GM21515 (cell line): Measurements from ENCODE around the gene COQ9.

Experiments
- ATAC-seq: cut with Tn5 transposase; IDR thresholded peaks from one replicate; pipeline ENCODE4 v1.9.1; 2021; ENCODE audit not compliant: unreplicated experiment

COQ9 gene

DNA sequence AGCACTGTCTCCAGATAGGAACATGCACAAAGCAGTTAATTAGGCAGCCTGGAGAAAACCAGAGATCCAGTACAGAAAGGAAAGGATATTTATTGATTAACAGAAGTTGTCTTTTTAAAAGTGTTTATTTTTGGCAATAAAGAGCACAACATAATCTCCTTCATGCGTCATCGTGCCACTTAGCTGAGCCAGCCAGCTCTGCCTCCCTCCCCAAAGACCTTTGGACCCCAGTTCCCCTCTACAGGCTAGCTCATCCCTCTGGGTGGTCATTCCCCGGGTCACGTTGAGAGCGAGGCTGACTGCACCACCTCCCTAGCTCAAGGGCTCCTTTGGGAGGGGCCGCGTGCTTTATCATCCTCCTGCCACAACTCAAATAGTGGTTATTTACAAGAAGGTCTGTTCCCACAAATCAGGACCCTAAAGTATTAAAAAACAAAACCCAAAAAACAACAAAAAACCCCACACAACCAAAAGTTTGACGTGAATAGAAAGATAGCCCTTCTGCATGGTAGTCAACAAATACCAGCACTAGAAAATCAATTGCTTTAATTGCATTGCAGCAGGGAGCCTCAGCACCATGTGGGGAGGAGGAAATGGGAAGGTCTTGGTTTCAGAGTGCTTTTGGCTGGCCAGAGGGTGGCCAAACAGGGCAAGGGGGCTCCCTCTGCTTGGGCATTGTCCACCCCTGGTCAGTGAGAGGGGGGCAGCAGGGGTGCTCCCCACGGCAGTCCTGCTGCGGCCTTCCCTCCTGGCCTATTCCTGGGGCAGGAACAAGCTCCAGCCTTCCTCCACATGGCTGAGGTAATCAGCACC lies 24.8 kb downstream of the COQ9 start:
- ATAC-seq = no peak

- ATAC-seq = no peak
Observed at GRCh38 chr16:57472665-57473060, 25.4 kb downstream of the COQ9 start.

DNA sequence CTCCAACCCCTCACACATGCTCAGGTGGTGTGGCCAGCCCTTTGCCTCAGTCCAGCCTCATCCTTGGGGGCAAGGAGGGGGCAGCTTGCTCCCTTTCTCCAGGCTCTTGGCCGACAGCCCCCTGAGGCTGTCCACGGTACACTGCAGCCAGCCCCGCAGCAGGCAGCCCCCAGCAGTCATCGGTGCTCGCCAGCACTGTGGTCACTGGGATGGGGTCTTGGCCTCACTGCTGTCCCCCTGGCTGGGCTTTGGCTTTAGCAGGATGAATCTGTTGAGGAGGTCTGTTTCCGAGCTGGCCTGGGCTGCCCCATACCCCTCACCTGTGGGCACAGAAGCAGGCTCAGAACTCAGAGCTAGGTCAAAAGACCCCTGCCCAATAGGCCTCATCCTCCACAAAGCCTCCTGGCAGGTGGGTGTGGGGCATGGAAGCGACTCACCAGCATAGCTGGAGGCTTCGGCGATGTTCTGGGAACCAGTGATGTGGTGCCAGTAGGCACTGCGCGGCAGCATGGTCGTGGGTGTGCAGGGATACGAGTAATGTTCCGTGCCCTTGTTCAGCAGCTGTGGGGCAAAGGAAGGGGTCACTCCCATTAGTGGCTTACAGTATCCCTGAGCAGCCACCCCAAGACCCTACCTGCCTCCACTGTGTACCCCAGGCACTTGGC lies 26.0 kb downstream of the COQ9 start:
- no peak for ATAC-seq

- ATAC-seq = no peak
Observed at GRCh38 chr16:57473906-57474305, 26.6 kb downstream of the COQ9 start.

GRCh38 chr16:57474671-57475661 lies 27.7 kb downstream of the COQ9 start:
- ATAC-seq = no peak

DNA sequence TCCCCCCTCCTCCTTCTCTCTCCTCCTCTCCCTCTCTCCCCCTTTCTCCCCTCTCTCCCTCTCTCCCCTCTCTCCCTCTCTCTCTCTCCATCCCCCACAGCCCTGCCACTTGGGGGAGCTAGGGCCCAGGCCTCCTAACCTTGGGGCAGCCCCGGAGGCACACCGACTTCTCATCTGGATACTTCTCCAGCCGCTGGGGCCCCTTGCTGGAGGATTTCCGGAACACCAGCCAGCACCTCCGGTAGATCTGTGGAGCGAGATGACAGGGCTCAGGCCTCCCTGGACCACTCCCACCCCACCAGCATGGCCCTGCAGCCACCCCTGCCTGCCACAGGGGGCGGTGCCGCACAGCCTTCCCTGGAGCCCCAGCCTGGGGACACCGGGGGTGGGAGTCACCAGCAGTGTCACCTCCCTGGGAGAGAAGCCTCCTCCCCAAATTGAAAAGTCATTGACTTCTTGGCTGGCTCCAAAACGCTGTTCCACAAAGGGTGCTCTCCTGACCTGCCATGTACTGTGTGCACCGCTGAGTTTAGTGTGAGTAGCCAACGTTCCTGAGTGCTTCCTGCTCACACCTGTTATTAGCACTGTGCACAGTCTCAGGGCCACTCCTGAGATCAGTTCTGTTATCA lies 28.5 kb downstream of the COQ9 start:
- ATAC-seq = peak; percentile 86

DNA sequence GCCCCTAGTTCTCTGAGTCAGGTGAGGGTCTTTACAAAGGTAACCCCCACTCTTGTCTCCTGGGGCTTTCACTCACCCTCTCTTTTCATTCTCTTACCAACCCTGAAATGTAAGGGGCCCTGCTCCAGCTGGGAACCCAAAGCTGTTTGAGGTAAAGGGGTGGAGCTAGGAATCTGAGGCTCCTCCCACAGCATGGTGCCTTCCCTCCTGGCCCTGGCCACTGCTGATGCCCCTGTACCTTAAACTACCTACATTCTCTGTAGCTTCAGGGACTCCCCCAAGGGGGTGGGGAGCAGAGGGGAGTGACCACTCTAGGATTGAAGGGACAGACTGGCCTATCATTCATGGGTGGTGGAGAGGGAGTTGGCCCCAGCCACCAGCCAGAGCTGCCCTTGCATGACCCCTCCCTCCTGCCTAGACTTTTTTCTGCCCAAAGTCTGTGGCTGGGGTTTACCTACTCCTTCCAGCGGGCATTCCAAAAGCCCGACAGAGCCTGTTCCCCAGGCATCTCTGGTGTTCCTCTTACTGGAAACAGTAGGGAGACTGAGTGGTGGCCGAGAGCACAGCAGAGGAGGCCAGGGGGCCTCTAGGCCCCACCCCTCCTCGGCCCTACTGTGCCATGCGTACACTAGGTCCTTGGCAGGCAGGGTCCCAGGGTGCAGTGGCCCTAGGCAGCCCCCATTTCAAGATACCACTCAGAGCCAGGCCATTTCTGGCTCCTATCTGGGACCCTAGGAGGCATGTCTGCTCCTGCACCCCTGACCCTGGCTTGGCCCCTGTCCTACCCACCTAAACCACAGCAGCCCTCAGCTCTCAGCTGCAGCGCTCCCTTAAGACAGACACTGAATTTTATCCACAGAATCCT lies 29.5 kb downstream of the COQ9 start:
- ATAC-seq = no peak

DNA sequence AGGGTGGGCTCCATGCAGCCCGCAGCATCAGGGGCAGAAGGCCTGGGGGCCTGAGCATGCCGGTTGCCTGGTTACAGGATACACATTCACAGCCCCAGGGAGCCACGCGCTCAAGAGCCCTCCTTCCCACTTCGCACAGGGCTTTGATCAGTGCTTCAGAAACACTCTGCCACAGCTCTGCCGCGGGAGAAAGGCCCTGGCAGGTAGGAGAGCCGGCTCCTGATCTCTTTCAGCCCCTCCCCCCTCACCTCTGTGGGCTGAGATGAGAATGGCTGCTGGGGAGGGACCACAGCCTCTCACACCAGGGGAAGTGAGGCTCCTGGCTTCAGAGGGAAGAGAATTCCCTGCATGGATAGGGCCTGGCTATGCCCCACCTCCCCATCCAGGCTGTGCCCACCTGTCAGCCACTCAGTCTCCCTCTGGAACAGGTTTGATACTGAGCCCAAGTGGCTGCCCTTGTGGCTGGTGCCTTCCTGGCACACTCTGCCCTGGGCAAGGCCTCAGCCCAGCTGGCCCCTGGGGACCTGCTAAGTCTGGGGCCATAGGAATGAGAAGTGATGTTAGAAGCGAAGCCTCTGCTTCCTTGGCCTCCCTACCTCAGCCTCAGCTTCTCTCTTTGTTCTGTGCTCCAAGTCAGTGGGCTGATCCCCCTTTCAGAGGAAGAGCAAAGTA lies 30.4 kb downstream of the COQ9 start:
- ATAC-seq = no peak

GRCh38 chr16:57478396-57479204 lies 31.3 kb downstream of the COQ9 start:
- no peak for ATAC-seq

GRCh38 chr16:57479205-57479975 lies 32.1 kb downstream of the COQ9 start:
- ATAC-seq = no peak

DNA sequence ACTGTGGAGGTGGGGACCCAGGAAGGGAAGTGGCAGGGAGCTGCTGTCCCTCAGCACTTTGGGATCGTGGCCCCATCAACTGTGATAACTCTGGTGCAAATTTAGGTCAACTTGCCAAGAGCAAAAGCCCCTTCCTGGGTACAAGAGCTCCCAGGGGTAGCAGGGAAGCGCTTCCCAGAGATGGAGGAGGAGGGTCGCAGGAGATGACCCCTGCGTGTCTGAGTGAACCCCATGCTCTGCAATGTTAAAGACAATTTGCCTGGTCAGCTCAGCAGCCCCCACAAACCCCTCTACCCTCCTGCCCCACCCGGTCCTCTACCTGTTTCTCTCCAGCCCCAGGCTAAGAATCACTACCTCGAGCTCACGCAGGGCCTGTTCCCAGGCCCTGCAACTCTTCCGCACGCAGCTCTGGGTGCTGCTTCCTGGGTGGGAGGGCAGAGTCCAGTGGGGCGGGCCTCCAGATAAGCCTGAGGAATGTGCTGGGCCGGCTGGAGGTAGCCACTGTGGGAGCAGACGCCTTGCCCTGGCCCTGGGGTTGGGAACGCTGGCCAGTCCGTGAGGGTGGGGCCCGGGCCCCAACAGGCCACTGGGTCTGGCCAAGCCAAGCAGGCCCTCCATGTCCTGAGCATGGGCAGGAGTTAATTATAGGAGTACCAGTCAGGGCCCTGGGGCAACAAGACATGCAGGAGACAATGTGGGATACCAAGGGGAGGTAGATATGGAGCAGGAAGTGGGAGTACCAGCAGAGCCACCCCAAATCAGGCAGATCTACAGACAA lies 32.9 kb downstream of the COQ9 start:
- no peak for ATAC-seq

DNA sequence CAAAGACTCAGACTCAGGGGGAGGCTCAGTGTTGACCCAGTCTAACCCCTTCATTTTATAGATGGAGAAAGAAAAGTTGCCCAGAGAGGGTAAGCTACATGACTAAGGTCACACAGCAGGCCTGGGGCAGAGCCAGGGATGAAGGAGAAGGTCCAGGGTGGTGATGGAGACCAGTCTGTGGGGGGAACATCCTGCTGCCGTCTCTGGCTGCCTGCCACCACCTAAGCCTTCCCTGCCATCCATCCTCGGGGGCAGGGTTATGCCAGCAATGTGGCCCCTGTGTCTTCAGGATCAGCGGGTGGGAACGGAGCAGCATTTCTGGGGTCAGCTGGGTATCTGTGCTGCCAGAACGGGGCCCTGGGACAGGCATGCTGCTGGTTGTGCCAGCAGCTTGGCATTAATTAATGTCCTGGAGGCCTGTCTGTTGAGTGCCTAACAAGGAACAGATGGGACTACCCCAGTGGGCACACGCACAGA lies 33.5 kb downstream of the COQ9 start:
- no peak for ATAC-seq

DNA sequence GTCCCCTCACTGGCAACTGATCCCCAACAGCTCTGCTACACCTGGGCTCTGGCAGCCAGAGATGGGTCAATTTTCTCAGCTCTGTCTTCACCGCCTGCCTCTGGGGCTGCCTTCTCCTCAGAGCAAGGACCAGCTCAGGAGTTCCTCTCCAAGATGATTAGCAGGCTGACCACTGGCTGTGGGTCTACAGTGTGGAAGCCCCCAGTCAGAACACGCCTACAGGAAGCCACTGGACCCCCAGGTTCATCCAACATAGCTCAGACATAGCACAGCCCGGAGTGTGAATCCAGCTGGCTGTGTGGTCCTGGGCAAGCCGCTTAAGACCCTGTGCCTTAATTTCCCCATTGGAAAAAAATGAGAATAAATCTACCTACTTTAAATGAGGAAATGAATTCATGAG lies 34.1 kb downstream of the COQ9 start:
- no peak for ATAC-seq

DNA sequence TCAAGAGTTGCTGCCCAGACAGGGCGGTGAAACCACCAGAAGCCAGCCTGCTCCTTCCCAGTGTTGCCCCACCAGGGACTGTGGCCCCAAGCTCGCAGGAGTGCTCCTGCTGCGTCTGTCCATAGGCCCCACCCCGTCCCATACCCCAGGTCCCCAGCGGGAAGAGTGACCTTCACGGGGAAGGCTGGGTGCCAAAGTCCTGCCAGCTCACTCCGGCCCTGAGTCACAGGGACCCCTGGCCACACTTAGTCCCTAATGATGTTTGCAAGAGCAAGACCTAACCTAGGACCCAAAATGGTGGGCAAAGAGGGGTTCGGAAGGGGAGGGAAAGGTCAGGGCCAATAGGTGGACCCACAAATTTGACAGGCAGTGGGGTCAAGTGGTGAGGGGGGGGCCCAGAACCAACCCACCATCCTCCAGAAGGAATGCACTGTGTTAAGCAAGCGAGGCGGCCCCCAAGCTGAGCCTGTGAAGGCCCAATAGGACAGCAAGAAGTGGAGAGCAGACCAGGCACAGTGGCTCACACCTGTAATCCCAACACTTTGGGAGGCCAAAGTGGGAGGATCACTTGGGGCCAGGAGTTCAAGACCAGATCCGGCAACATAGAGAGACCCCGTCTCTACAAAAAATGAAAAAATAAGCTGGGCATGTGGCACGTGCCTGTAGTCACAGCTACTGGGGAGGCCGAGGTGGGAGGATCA lies 35.7 kb downstream of the COQ9 start:
- ATAC-seq = no peak

DNA sequence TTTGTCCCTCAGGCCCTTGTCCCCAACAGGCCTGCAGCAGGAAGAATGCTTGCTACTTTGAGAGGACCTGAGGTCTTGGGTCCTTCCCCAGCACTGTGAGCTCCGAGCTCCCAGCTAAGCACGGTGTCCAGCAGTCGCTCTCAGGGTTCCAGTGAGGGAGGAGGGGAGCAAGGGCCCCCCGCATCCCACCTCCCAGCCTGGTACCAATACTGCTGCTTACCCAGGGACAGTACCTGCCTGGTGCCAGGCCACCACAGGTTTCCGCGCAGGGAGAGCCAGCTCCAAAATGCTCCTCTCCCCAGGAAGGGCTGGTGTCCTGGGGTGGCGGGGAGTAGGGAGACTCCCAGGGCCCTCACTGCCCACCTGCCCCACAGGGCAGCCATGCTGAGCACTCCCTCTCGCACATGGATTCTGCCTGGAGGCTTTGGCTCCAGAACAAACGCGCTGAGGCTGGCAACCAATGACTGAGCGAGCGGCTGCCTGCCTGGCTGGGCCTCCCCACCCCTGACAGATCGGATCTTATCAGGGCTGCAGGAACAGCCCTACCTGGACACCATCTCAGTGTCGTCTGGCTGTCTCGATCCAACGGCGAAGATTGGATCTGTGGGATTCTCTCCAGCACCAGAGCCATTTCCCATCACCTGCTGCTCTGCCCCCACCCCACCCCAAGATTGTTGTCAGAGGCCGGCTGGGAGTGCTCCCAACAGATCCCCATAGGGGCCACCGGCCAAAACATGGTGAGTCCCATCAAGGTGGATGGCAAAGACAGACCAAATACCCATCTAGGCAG lies 36.6 kb downstream of the COQ9 start:
- no peak for ATAC-seq
